Right forelimb (tissue), 1 donor: ENCODE data around the gene RSPRY1.

Experiments used
- DNase-seq: peaks from one replicate; pipeline ENCODE4 v3.0.0-alpha.2; 2018

The RSPRY1 gene

DNA sequence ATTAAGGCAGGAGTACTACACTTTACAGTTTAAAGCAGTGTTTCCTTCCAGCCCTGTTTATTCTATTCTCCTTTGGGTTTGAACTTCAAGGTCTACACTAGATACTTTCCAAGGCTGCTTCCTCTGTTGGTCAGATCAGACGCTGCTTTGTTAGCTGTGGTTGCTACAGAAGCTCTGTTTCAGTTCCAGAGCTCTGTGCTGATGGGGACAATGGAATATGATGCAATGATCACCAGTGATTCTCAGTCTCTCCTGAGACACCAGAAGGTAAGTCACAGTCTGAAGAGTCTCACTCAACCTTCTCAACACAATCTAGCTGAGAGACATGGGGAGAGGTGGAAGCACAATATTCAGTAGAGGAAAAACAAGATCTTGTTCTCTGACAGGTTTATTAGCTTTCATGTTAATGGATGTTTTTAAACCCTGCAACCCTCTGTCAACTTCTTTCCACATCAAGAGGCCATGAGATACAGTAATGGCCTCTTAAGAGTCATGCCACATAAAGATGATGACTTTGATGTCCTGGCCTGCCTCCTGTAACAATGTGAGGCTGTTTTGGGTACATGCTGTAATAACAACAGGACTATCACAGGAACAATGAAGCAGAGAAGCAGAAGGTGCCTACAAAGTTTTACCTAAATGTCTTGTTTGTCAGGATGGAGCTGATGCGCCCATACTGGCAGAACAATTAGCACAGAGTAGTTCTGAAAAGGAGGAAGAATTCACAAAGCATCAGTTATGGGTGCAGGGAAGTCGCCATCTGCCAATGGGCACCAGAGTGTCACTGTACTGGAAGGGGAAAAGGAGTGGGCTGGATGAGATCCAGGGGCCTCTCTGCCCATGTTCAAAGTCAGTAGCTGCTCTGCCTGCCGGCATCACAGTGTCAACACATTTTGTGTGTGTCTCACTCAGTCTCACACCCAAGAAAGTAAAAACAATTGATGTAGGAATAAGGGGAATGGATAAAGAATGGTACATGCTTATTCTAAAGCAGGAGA, 33.7 kb upstream of the RSPRY1 start:
- DNase-seq, result no peak

DNA sequence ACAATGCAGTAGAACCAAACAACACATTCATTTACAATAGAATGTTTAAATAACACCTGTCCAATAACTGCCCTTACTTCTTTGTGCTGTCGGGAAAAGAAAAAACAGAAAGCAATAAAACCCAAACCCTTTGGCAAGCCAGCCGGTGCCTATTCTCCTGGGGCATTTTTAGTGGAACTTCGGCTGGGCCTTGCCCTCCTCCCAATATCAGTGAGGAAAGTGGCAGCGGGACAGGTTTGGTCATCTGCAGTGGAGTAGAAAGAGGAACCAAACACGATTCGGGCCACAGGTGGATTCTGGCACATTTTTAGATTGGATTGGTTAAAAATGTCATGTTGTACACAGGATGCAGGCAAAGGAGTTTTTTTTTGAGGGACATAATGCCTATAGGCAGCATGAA, 32.3 kb upstream of the RSPRY1 start:
- no peak for DNase-seq

DNA sequence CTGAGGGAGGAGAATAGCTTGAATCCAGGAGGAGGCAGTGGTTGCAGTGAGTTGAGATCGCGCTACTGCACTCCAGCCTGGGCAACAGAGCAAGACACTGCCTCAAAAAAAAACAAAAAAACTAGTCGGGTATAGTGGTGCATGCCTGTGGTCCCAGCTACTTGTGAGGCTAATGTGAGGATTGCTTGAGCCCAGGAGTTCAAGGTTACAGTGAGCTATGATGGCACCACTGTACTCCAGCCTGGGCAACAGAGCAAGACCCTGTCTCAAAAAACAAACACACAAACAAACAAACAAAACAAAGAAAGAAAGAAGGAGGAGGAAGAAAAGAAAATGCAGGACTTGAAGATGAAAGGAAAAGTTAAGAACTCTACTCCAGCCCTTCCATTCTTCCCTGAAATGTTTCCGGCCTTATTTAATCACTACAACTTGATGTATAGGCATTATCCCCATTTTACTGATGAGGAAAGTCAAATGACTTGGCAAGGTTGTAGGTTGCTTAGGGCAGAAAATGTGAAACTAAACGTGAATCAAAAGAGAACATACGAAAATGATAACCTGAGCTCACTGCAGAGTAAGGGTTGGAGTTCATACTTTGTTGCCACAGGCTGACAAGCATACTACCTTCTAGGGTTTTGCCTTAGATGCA, 30.3 kb upstream of the RSPRY1 start:
- DNase-seq, result no peak

DNA sequence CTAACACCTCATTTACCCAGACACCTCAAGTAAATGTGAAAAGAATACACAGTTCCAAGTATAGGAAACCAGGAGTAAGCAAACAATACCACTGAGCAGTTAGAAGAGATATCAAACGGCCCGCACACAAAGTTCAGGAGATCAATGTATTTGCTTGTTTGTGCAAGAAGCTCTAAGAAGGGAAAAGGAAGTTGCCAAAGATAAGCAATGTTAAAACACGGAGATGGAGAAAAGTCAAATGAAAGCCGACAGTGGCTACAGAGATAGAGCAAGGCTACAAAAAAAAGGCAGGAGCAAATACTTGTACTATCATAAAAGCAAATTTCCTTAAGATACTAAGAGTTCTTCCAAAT, 29.8 kb upstream of the RSPRY1 start:
- no peak for DNase-seq

DNA sequence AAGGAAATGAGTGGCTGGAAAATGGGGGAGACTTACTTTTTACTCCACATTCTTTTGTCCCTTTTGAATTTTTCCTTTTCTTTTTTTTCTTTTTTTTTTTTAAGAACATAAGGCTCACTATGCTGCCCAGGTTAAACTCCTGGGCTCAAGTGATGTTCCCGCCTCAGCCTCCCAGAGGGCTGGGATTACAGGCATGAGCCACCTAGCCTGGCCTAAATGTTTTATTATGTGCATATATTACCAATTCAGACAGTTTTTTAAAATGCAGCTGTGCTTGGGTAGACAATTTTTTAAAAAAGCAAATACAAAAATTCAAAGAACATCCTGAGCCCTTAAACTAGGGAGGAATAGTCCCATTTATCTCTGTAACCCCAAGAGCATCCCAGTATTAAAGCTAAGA, 28.6 kb upstream of the RSPRY1 start:
- DNase-seq, result no peak

DNA sequence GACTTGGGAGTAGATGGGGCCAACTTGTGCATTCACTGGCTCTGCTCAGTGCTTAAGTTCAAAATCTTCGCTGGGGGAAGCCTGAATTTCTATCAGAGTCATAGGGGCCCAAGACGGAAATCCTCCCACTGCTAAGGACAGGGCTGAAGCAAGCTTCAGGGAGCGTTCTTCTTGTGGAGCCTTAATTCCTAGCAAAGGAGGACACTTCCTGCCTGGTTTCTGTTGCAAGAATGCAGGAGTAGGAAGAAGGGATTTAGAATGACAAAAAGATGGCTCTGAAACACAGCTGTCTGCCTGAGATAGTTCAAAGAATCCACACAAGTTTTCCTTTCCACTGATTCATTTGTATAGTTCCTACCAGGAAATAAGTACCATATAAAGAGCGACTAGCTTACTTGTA, 26.7 kb upstream of the RSPRY1 start:
- no peak for DNase-seq

DNA sequence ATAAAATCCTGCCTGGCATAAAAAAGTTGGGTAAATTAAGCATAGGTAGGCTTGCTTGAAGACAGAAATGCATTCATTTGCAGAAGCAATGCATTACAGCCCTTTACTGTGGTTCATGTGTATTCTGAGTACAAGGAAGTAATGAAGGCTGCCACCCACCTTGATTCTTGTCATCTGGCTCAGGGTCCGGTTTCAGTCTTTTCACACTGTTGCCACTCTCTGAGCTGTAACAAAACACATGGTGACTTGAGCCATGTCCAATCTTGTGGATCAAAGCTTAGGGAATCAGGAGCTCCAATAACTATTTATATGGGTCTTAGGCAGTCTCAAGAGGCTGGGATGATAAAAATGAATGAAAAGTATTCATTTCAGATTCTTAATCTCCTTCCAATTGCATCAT, 22.3 kb upstream of the RSPRY1 start:
- no peak for DNase-seq

DNA sequence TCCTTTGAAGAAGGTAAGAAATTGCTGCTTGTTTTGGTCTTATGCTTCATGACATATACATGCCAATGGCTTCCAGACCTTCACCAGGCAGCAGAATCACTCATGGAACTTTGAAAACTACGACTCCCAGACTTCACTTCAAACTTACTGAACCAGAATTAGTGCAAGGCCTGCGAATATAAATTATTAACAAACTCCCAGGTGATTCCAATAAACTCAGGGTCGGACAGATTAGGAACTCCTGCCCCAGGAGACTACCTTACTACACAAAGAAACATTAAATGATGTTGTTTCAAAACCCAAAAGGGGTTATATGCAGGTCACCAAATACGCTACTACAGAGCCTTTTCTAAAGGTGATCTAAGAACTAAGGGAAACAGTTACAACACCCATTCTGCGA, 20.6 kb upstream of the RSPRY1 start:
- no peak for DNase-seq

DNA sequence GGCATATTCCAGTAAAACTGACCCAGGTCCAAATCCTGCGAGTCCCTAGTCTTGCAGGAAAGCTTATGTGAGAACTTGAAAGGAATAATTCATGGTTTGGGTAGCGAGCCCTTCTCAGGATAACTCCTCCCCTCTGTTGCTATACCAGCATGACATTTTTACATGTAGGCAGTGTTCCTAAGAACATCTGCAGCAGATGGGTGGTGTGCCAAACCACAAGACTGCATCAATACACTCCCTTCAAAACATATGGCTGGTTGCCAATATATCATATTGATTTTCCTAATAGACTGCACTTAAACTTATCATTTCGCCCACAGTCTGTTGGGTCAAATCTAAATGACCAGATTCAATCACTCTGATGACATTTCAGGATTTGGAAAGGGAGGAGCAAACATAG, 20.2 kb upstream of the RSPRY1 start:
- DNase-seq, result no peak

DNA sequence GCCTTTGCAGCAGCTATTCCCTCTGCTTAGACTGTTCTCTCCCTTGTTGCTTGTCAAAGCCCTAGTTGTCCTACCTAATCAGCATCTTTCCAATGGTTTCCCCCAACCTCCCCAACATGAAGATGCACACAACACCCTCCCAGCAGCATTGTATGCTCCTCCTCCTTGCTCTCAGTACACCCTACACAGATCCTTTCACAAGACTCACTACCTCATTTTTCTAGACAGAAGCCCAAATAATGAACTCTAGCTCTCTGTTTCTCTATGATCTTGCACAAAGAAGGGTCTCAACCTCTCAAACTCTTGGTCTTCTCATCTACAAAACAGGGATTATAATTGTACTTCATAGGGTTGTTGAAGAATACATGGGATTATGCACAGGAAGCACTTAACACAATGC, 19.7 kb upstream of the RSPRY1 start:
- DNase-seq, result no peak

DNA sequence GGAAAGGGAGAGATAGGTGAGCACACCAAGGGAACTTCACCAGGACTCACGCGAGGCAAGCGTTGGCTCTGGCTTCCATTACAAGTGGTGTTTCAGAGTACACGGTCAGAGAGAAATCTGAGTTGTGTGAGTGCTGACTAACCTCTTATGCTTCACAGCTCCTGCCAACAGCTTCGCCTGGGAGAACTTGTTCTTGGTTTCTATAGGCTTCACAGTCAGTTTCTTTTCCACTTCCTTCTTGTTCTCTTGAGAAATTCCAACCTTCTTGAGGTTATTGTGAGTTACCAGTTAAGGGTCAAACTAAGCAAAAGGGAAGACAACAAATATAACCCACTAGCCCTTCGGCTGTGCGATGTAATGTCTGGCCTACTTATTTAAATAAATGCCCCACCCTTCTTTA, 19.2 kb upstream of the RSPRY1 start:
- DNase-seq, result no peak

DNA sequence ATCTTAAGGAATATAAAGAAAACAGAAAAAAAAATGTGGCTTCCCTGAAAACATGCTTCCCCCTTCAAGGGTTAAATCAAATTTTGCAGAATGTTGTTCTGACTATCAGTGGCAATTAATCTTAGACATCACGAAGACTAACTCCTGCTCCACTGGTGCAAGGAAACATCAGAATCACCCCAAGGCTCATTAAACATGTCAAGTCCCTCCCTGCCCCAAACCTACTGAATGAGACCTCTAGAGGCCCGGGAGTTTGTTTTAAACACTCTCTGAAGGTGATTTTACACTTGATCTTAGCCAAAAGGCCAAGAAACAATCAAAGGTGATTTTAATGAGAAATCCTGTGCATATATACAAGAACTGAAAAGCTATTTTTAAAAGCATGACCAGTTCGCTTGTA, 18.6 kb upstream of the RSPRY1 start:
- no peak for DNase-seq

DNA sequence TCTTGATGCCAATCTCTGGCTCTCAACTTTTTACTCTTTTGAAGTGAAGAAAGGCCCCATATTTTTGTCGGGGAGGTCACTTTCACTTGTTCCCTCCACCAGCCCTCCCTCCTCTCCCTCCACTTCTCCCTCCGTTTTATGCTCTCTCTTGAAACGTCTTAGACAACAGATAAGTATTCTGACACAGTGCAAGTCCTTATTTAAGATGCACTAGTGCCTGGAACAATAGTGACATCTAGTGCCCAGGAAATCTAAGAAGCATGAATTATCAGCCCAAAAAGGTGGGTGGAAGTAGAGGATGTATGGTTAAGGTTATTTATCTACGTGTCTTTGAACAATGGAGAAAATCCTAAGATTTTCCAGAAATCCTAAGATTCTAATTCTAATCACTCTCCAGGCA, 18.2 kb upstream of the RSPRY1 start:
- DNase-seq, result no peak

DNA sequence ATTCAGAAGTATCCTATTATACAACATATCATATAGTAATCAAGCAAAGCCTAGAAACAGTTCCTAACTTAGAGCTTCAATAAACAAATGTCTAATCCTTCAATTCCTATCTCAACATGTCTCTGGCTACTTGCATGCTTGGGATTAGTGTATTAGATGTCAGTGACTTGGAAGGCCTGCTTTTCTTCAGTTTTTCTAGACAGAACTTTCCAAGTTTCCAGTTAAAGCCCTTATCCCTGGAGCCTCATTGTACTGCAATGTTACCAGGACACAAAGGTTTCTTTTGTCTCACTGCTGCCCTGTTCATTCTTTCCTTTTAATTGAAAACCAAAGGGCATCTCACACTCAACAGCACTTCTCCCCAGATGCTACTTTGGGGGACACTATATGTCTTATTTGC, 16.8 kb upstream of the RSPRY1 start:
- no peak for DNase-seq

DNA sequence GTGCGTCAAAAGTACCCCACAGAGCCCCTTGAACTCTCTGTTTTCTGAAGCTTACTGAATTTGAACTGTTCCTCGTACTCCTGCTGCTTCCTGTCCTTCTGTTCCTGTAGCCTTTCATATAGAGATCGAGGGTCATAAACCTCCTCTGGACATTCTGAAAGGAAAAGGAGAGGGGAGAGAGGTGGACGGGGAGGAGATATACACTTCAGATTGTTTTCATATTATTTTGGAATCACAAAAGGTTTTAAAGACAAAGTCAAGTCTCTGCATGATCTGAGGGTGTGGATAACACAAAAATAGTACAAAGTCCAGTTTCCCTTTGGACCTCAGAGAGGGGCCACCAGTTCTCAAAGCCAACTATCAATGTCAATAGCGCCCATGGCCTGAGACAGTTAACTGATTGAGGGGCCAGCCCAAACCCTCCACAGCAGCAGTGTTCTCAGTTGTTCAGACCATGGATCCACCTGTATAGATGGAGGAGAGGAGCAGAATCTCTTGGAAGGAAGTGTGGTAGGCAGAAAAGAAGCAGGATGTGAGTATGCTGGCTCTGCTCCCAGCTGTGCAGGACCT, 13.3 kb upstream of the RSPRY1 start:
- DNase-seq, result no peak

DNA sequence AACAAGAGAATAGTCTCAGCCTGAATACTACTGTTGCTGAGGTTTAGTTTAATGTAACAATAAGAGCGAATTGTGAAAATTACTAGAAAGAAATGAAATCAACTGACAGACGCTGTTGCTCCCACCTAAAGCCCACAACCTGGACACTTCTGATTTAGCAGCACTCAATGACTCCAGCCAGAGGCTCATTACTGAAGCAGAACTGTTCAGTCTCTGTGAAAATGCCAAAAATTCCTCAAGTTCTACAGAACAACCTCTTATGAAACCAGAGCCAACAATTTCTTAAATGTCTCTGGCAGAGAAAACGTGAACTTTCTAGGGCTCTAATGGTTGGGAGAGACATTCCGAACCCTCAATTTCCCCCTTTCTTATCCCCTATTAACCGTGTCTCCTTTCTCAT, 10.2 kb upstream of the RSPRY1 start:
- no peak for DNase-seq

DNA sequence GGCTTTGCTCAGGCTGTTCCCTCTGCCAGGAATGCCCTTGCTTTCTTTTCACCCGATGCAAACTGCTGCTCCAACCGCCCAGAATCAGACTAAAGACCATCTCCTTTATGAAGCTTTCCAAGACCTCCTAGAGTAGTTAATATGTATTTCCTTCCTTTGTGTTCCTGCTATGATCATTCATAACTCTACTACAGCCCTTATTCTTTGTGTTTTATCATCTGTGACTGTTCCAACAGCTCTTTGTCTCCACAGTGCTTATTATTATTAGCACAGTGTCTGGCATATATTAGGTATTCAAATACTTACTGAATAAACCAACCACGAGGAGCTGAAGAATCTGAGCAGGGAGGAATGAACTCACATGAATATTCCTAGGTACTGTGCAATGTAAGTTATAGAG, 7.9 kb upstream of the RSPRY1 start:
- DNase-seq, result no peak

DNA sequence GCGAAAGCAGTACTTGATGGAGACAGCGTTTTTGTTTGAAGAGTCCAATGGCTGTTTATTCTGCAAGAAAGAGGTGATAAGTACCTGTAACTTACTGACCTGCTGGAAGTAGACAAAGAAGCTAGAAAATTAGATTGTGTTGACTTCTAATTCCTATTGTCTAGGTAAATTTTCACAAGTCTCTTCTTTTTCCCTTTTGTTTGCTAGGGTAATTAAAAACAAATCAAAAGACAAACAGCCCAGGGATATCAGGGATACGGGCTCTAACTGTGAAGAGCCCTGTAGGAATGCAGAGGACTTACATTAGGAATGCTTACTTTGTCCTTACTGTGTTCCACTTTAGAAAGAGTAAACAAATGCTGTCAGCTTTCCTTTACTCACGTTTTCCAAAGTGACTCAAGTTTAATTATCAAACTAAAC, 7.3 kb upstream of the RSPRY1 start:
- no peak for DNase-seq

DNA sequence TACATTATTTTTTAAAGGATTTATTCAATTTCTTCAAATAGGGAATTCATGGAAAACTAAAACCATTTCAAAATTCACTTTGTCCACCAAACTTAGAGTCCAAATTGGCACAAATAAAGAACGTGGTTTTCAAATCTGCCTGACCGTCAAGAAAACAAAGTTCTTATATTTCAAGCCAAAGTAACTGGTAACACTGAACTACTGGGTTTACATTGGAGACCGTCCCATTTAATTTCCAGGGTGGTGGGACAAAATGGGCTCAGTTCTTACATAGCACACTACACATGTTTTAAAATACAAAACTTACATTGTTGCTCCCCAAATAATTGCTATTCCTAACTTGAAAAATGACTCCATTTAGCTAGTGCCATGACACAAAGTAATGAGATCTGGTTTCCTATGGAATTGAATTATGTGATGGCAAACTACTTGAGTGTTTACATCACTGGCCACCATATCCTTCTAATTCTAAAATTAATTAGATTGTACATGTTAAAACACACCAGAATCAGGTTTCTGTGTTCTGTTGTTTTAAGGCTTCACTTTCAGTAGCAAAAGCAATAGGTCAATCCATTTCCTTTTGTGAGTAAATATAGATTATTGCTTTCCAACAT, 6.8 kb upstream of the RSPRY1 start:
- no peak for DNase-seq

DNA sequence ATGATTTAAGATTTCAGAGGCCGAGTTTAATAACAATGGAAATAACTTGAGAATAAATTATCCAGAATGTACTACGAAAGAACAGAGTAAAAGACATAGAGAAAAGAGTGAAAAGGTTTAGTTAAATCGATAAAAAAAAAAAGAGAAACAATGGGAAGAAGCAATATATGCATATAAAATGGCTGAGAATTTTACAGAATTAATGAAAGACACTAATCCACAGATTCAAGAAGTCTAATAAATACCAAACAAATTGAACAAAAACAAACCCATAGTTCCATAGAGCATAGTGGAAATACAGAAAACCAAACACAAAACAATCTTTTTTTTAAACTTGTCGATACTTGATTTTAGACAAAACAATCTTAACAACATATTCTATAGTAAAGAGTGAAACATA, 2.0 kb upstream of the RSPRY1 start:
- no peak for DNase-seq

DNA sequence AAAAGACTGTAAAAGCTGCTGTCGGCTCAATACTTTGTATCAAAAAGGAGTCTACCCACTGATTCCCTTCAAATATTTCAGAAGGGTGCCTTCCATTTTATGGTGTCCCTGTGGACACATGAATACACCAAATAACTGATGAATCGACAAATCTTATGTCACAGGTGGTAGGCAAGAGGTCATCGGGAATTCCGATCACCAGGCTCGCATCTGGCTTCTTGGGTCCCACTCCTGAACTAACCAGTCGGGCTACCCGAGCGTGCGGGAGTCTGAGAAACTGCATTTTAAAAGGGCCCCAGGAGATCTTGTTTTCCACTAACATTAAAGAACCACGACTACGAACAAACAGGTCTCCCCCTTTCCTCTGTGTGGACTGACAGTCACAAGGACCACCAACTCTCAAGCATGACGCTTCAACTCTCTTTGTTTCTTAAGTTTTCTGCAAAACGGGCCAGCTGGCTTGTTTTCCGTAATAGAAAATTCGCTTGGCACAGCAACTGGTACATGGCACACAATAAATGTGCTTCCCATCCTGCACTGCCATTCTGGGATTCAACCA, 1.2 kb upstream of the RSPRY1 start:
- DNase-seq, result no peak

DNA sequence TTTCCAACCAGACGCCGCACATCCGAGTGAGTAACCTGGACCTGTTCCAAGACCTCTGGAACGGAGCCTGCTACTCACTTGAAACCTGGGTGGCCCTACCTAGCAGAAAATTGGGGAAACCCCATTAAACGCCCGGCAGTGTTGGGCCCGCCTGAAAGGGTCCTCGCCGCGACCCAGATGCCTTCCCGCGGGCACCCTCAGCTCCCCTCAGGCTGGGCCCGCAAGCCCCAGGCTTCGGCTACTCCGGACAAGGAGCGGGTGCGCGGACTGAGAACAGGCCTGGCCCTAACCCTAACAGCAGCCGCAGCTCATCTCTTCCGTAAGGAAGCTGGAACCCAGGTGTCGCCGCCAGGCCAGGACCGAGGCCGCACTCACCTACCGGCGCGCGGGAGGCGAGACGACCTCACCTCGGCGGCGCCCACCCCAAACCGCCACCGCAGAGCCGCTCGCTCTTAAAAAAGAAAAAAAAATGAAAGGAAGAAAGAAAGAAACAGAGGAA, 634 bp upstream of the RSPRY1 start:
- peak; percentile 72 for DNase-seq
